Panc1 (cell line): ENCODE results near the gene TBC1D8B.

ENCODE experiments used
- POLR2AphosphoS5 ChIP-seq: IDR thresholded peaks from 2 replicates; pipeline ENCODE4 v1.6.1; 2012; ENCODE audit warnings: mild to moderate bottlenecking, low read depth, low read length, moderate library complexity
- SIN3A ChIP-seq: IDR thresholded peaks from 2 replicates; pipeline ENCODE4 v1.6.1; 2012; ENCODE audit warnings: low read depth, mild to moderate bottlenecking, low read length, moderate library complexity, borderline replicate concordance; ENCODE audit not compliant: insufficient read depth
- TCF7L2 ChIP-seq: IDR thresholded peaks from 2 replicates; pipeline ENCODE4 v1.6.1; 2011; ENCODE audit warnings: mild to moderate bottlenecking, low read depth, low read length, inconsistent platforms
- TF ChIP-seq, protein P1 (sequence below): fragments of 450-650 bp; IDR thresholded peaks from 2 replicates; pipeline ENCODE4 v1.5.1; 2017; ENCODE audit warnings: mild to moderate bottlenecking

DNA sequence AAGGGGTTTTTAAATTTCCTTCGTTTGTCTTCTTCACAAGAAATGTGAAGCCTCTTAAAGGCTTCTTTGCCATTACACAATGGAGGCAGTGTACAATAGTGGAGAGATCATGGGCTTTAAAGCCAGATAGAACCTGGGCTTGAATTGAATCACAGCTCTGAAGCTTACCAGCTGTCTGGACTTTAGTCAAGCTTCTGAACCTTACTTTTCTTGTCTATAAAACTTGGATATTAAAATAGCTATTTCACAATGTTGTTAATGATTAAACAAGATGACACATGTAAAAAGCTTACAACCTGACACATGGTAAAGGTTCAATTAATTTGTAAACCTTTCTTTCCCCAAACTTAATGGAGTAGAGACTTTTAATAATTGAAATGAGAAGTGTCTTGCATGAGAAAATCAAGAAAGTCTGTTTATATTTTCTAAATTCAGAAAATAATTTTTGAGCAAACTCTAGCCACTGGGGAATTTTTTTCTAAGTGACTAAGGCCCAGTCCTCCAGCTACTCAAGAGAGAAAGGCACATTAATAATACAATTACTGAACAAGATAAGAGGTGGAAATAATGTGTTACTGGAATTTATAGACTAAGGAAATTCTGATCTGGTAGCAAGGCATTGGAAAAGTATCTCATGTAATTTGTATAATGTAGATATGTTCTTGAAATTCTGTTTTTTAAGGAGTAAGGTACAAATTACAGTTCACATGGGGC lies 21.7 kb upstream of the TBC1D8B start:
- TF ChIP-seq, protein P1, sequence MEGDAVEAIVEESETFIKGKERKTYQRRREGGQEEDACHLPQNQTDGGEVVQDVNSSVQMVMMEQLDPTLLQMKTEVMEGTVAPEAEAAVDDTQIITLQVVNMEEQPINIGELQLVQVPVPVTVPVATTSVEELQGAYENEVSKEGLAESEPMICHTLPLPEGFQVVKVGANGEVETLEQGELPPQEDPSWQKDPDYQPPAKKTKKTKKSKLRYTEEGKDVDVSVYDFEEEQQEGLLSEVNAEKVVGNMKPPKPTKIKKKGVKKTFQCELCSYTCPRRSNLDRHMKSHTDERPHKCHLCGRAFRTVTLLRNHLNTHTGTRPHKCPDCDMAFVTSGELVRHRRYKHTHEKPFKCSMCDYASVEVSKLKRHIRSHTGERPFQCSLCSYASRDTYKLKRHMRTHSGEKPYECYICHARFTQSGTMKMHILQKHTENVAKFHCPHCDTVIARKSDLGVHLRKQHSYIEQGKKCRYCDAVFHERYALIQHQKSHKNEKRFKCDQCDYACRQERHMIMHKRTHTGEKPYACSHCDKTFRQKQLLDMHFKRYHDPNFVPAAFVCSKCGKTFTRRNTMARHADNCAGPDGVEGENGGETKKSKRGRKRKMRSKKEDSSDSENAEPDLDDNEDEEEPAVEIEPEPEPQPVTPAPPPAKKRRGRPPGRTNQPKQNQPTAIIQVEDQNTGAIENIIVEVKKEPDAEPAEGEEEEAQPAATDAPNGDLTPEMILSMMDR = no peak
- TF ChIP-seq POLR2AphosphoS5 = no peak
- no peak for TF ChIP-seq TCF7L2
- no peak for TF ChIP-seq SIN3A
